ENCODE data around the gene FYTTD1. TPM values are rescaled to one million over a fixed set of nuclear protein-coding genes. Genes with fewer than 3 reads are reported as not detected.

The FYTTD1 gene
- total and polyA plus RNA-seq, 2 donors (not counting 1 experiment from before 2014, with no cell fraction given), result 6.2 to 110 TPM

GRCh38 chr3:197820550-197821335 lies 71.1 kb downstream of the FYTTD1 start:
- Mint-ChIP-seq H3K4me3 (no peak overlapping the region), H3K27ac (peak overlapping the region; percentile 69), H3K9me3 (ENCODE audit: insufficient read depth) (no peaks in the 10 kb centered on the region), H3K4me1 (no peaks in the 10 kb centered on the region), H3K27me3 (no peaks in the 10 kb centered on the region)
- Histone ChIP-seq H2AFZ (ENCODE audit: insufficient read depth, low read depth, low read length, poor library complexity, severe bottlenecking) (no peak overlapping the region), H3K27ac (ENCODE audit: low read length in 2 of 2) (no peak overlapping the region), H3K27me3 (replicated peaks in 1 of 4; ENCODE audit: control extremely low read depth in 1 of 4, control insufficient read depth in 3 of 4, insufficient read depth in 4 of 4, low read length in 3 of 4) (no peaks in the 10 kb centered on the region), H3K4me1 (ENCODE audit: control insufficient read depth in 2 of 2, insufficient read depth in 2 of 2, low read length in 2 of 2) (no peaks in the 10 kb centered on the region), H3K4me2 (replicated peaks; ENCODE audit: low read depth, low read length, poor library complexity, severe bottlenecking) (no peak overlapping the region), H3K9me3 (ENCODE audit: control extremely low read depth in 1 of 3, control insufficient read depth in 2 of 3, insufficient read depth in 1 of 3, low read length in 2 of 3) (no peaks in the 10 kb centered on the region), H3K4me3 (ENCODE audit: control extremely low read depth in 1 of 5, extremely low read depth in 1 of 5, insufficient read depth in 1 of 5, low read depth in 2 of 5, low read length in 4 of 5) (no peak overlapping the region), H3K79me2 (ENCODE audit: control insufficient read depth, insufficient read depth, low read length) (peaks cover 14% of the 10 kb centered on the region), H3K9ac (ENCODE audit: low read length) (no peak overlapping the region), H3K36me3 (replicated peaks in 1 of 2; ENCODE audit: control extremely low read depth in 1 of 2, control insufficient read depth in 1 of 2, extremely low read depth in 1 of 2, insufficient read depth in 2 of 2, low read length in 1 of 2) (peaks cover 9 to 37% of the 10 kb centered on the region in 2 experiments), H4K20me1 (ENCODE audit: control insufficient read depth, insufficient read depth, low read length, poor library complexity, severe bottlenecking) (peaks cover 12% of the 10 kb centered on the region)
- TF ChIP-seq, protein P1, sequence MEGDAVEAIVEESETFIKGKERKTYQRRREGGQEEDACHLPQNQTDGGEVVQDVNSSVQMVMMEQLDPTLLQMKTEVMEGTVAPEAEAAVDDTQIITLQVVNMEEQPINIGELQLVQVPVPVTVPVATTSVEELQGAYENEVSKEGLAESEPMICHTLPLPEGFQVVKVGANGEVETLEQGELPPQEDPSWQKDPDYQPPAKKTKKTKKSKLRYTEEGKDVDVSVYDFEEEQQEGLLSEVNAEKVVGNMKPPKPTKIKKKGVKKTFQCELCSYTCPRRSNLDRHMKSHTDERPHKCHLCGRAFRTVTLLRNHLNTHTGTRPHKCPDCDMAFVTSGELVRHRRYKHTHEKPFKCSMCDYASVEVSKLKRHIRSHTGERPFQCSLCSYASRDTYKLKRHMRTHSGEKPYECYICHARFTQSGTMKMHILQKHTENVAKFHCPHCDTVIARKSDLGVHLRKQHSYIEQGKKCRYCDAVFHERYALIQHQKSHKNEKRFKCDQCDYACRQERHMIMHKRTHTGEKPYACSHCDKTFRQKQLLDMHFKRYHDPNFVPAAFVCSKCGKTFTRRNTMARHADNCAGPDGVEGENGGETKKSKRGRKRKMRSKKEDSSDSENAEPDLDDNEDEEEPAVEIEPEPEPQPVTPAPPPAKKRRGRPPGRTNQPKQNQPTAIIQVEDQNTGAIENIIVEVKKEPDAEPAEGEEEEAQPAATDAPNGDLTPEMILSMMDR (IDR thresholded peaks at IDR 0.05), result no peak
- no peak for TF ChIP-seq EZH2 (IDR thresholded peaks at IDR 0.05; ENCODE audit: borderline replicate concordance, insufficient read depth, low read depth, low read length, poor library complexity, severe bottlenecking)
- 100% methylated on average over 6 of the region's 8 CpGs for WGBS (ENCODE audit: insufficient coverage)
- ATAC-seq (ENCODE audit: low read depth) (no peak), DNase-seq (no peak)
- CTCF ChIA-PET, result interaction anchor here (1.2 to 1.4 kb wide), 3 partner anchors 14 to 222 kb away, joined by 3 to 4 read pairs (median 3); no protein-coding TSS in a partner anchor
- intact Hi-C loops (cut with micrococcal nuclease), result no loop called here
- POLR2A ChIA-PET, result no interaction called here

GRCh38 chr3:197829397-197830045 lies 79.8 kb downstream of the FYTTD1 start:
- ChIA-PET POLR2A (no interaction called here), CTCF (no interaction called here)
- peaks cover 7% of the 10 kb centered on the region for H3K4me1 Mint-ChIP-seq
- Histone ChIP-seq H3K4me3 (ENCODE audit: control extremely low read depth in 1 of 5, extremely low read depth in 1 of 5, insufficient read depth in 1 of 5, low read depth in 2 of 5, low read length in 4 of 5) (no peak overlapping the region), H3K36me3 (replicated peaks in 1 of 2; ENCODE audit: control extremely low read depth in 1 of 2, control insufficient read depth in 1 of 2, extremely low read depth in 1 of 2, insufficient read depth in 2 of 2, low read length in 1 of 2) (peaks cover 30 to 60% of the 10 kb centered on the region in 2 experiments), H3K27me3 (replicated peaks in 1 of 4; ENCODE audit: control extremely low read depth in 1 of 4, control insufficient read depth in 3 of 4, insufficient read depth in 4 of 4, low read length in 3 of 4) (no peaks in the 10 kb centered on the region), H3K27ac (ENCODE audit: low read length in 2 of 2) (no peak overlapping the region), H3K79me2 (ENCODE audit: control insufficient read depth, insufficient read depth, low read length) (no peaks in the 10 kb centered on the region), H2AFZ (ENCODE audit: insufficient read depth, low read depth, low read length, poor library complexity, severe bottlenecking) (no peak overlapping the region), H3K4me1 (ENCODE audit: control insufficient read depth in 2 of 2, insufficient read depth in 2 of 2, low read length in 2 of 2) (peaks cover 3 to 6% of the 10 kb centered on the region in 2 donors), H4K20me1 (ENCODE audit: control insufficient read depth, insufficient read depth, low read length, poor library complexity, severe bottlenecking) (no peaks in the 10 kb centered on the region), H3K9ac (ENCODE audit: low read length) (no peak overlapping the region), H3K9me3 (ENCODE audit: control extremely low read depth in 1 of 3, control insufficient read depth in 2 of 3, insufficient read depth in 1 of 3, low read length in 2 of 3) (no peaks in the 10 kb centered on the region), H3K4me2 (replicated peaks; ENCODE audit: low read depth, low read length, poor library complexity, severe bottlenecking) (no peak overlapping the region)
- no peaks in the 10 kb centered on the region for H3K9me3 Mint-ChIP-seq (ENCODE audit: insufficient read depth)
- TF ChIP-seq, protein P1 (IDR thresholded peaks at IDR 0.05), result no peak
- no peak for TF ChIP-seq EZH2 (IDR thresholded peaks at IDR 0.05; ENCODE audit: borderline replicate concordance, insufficient read depth, low read depth, low read length, poor library complexity, severe bottlenecking)
- ATAC-seq (ENCODE audit: low read depth) (no peak), DNase-seq (no peak)
- intact Hi-C loops (cut with micrococcal nuclease), result no loop called here
- WGBS (ENCODE audit: insufficient coverage), result 94% methylated on average over 1 of the region's 3 CpGs
- H3K27ac Mint-ChIP-seq, result no peak overlapping the region
- H3K4me3 Mint-ChIP-seq, result no peak overlapping the region
- no peaks in the 10 kb centered on the region for H3K27me3 Mint-ChIP-seq

All from B cell (primary cell).